Colonic mucosa (tissue), 4 donors: ENCODE measurements around the gene SORD. TPM values are rescaled to one million over a fixed set of nuclear protein-coding genes. Genes with fewer than 3 reads are reported as not detected.

ENCODE experiments used
- DNase-seq: peaks from one replicate; pipeline ENCODE4 v3.0.0-alpha.2; 2020
- H3K27ac ChIP-seq: fragments of 200-600 bp; one replicate; pipeline ENCODE4 v1.8.0; 2021
- H3K27me3 ChIP-seq: fragments of 200-600 bp; one replicate; pipeline ENCODE4 v1.8.0; 2021
- H3K36me3 ChIP-seq: fragments of 200-600 bp; one replicate; pipeline ENCODE4 v1.8.0; 2021
- H3K4me1 ChIP-seq: fragments of 200-600 bp; one replicate; pipeline ENCODE4 v1.8.0; 2021; ENCODE audit warnings: mild to moderate bottlenecking
- H3K4me3 ChIP-seq: fragments of 200-600 bp; one replicate; pipeline ENCODE4 v1.8.0; 2021
- H3K9ac ChIP-seq, 2 donors: one replicate each; pipeline ENCODE4 v1.7.0; 2013; ENCODE audit warnings: control low read depth in 2 of 2, low read depth in 2 of 2, low read length in 2 of 2
- H3K9me3 ChIP-seq: fragments of 200-600 bp; one replicate; pipeline ENCODE4 v1.8.0; 2021
- intact Hi-C: fragments of 100-400 bp; cut with DNase I; formaldehyde crosslinking; loops from one replicate; pipeline ENCODE4 v1.14.1; 2022
- total RNA-seq, 2 donors: library from RNA; stranded (reverse); fragmentation: NEBNext Ultra II Directional in 1 of 2; extraction: Animal tissue kit (Norgen Biotek cat#: 25700) in 1 of 2; gene quantifications; one replicate each; pipeline ENCODE4 v1.2.1, GENCODE V29; 2021
- TF ChIP-seq, protein P1 (sequence below): fragments of 200-600 bp; IDR thresholded peaks from one replicate; pipeline ENCODE4 v1.8.0; 2022; ENCODE audit warnings: antibody characterized with exemption, mild to moderate bottlenecking
- donor health status: healthy.
- donor health status: DM: no; HTN: no; CAD: no.
- donor health status: DM: no; HTN: no; CAD: no.

The SORD gene
- total RNA-seq, 2 donors from 2014 or later = 15.1 to 44.2 TPM

DNA sequence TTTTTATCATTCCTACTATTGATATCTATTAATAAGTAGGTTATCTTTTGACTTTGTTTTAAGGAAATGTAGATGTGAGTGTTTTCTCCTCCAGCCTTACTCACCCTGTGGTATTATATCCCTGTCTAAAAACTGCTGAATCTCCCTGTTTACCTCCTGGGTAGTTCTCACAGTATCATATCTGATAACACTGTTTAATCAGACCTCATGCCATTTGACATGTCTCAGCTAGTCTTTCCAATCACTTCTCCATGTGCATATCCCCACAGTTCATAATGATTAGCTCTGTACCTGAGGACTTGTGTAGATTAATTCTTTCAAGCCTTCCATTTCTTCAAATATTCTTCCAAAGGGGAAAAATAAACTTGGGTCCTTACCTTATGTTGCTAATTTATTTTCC is 60.2 kb downstream of the SORD start:
- Histone ChIP-seq H3K36me3 (no peaks in the 10 kb centered on the region), H3K27ac (no peak overlapping the region), H3K9ac (no peak overlapping the region), H3K4me3 (no peak overlapping the region), H3K27me3 (no peaks in the 10 kb centered on the region), H3K4me1 (no peaks in the 10 kb centered on the region), H3K9me3 (no peaks in the 10 kb centered on the region)
- DNase-seq = no peak
- intact Hi-C loops = no loop called here
- TF ChIP-seq, protein P1, sequence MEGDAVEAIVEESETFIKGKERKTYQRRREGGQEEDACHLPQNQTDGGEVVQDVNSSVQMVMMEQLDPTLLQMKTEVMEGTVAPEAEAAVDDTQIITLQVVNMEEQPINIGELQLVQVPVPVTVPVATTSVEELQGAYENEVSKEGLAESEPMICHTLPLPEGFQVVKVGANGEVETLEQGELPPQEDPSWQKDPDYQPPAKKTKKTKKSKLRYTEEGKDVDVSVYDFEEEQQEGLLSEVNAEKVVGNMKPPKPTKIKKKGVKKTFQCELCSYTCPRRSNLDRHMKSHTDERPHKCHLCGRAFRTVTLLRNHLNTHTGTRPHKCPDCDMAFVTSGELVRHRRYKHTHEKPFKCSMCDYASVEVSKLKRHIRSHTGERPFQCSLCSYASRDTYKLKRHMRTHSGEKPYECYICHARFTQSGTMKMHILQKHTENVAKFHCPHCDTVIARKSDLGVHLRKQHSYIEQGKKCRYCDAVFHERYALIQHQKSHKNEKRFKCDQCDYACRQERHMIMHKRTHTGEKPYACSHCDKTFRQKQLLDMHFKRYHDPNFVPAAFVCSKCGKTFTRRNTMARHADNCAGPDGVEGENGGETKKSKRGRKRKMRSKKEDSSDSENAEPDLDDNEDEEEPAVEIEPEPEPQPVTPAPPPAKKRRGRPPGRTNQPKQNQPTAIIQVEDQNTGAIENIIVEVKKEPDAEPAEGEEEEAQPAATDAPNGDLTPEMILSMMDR = no peak

DNA sequence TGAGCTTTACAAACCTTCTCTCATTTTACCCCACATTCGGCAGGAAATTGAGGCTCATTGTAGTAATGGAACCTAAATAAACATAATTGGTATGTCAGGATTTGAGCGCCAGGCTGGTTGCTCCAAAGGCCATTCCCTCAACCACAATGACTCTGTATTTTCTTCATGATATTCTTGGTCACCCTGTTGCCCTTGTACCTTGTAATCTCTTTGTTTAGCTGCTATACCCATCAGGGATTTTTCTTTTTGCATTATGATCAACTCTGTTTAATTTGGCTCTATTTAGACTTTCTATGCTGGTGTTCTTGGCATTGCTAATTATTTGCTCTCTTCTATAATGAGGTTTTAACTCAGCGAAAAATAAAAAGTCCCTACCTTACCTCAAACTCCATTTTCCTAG is 61.2 kb downstream of the SORD start:
- no peak overlapping the region for H3K4me3 ChIP-seq
- no peaks in the 10 kb centered on the region for H3K9me3 ChIP-seq
- H3K9ac ChIP-seq = no peak overlapping the region
- no peaks in the 10 kb centered on the region for H3K36me3 ChIP-seq
- H3K4me1 ChIP-seq = no peaks in the 10 kb centered on the region
- H3K27ac ChIP-seq = no peak overlapping the region
- TF ChIP-seq, protein P1 = no peak
- H3K27me3 ChIP-seq = no peaks in the 10 kb centered on the region
- no peak for DNase-seq
- intact Hi-C loops = no loop called here

DNA sequence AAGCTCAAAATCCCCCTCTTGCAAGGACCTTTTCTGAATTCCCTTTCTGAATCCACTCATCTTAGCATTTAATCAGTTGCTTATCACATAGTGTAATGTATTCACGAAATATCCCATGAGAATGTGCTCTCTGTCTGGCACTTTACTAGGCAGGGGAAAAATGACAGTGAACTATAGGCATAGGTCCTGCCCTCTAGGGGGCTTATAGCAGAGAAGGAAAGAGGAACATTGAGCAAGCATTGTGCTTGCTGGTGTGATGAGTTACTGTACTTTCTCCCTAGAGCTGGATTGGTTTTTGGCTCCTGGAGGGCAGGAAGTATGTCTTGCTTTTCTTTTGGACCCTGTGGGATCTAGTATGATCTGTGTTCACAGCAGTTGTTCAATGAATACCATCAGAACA is 64.5 kb downstream of the SORD start:
- intact Hi-C loops = no loop called here
- no peaks in the 10 kb centered on the region for H3K4me1 ChIP-seq
- TF ChIP-seq, protein P1 = no peak
- H3K4me3 ChIP-seq = no peak overlapping the region
- H3K36me3 ChIP-seq = no peaks in the 10 kb centered on the region
- H3K27ac ChIP-seq = no peak overlapping the region
- H3K27me3 ChIP-seq = no peaks in the 10 kb centered on the region
- H3K9ac ChIP-seq = no peak overlapping the region
- H3K9me3 ChIP-seq = no peaks in the 10 kb centered on the region
- DNase-seq = no peak

DNA sequence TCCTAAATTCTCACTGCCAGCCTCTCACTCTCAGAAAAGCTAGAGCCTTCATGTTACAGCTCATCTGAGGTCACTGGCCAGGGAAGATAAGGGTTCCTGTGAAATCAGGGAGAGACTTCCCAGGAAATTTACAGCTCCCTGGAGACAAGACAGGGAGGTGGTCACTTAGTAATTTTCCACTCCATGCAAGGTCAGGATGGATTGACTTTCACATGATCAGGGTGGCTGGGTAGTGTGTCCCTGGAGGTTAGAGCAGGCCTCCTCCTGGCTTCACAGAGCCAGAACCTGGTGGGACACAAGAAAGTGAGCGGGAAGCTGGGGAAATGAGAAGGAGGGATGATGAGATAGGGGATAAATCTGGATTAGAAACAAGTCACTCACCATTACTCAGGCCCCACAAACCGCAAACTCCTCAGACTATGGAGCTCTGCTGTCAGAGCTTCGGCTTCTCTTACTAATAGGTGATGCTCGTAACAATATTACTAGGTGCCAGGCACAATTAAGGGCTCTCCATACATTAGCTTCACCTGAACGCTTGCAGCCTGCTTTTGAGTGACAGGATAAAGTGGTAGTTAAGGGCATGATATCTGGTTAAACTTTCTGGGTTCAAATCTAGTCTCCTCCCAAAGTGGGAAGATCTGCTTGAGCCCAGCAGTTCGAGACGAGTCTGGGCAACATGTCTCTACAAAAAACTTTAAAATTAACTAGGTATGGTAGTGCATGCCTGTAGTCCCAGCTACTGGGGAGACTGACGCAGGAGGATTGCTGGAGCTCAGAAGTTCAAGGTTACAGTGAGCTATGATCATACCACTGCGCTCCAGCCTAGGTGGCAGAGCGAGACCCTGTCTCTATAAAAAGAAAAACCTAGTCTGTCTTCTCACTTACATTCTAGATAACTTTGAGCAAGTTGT is 66.1 kb downstream of the SORD start:
- H3K27ac ChIP-seq = no peak overlapping the region
- TF ChIP-seq, protein P1 = no peak
- H3K9ac ChIP-seq = peak overlapping the region in 1 of 2 donors; percentile 14
- intact Hi-C loops = no loop called here
- no peak for DNase-seq
- H3K9me3 ChIP-seq = no peaks in the 10 kb centered on the region
- H3K4me3 ChIP-seq = no peak overlapping the region
- no peaks in the 10 kb centered on the region for H3K4me1 ChIP-seq
- no peaks in the 10 kb centered on the region for H3K36me3 ChIP-seq
- no peaks in the 10 kb centered on the region for H3K27me3 ChIP-seq

DNA sequence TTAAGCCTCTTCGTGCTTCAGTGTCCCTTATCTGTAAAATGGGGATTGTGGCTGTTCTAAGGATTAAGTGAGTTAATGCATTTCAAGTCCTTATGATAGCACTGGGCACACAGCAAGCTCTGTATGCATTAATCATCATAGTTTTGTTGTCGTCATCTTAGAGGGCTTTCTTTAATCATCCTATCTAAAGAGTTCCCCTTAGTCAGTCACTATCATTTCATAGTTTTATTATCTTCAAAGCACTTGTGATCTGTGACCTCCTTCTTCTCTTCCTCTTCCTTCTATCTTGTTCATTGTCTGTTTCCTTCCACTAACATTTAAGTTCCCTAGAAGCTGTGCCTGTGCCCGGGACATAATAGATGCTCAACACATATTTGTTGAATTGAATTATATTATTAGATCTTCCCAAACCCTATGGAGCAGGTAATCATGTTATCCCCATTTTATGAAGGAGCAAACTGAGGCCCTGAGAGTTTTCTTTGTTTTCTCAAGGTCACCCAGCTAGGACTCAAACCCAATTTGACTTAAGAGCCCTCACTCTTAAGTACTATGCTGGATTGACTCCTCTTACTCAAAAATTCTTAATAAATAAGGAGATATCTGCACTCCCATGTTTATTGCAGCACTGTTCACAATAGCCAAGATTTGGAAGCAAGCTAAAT is 66.8 kb downstream of the SORD start:
- TF ChIP-seq, protein P1 = no peak
- DNase-seq = no peak
- intact Hi-C loops = no loop called here

More for the DNA sequence above, 66.8 kb downstream of the SORD start:
- no peak overlapping the region for H3K9ac ChIP-seq
- H3K27me3 ChIP-seq = no peaks in the 10 kb centered on the region
- H3K27ac ChIP-seq = no peak overlapping the region
- no peaks in the 10 kb centered on the region for H3K9me3 ChIP-seq
- H3K4me3 ChIP-seq = no peak overlapping the region
- H3K4me1 ChIP-seq = no peaks in the 10 kb centered on the region
- H3K36me3 ChIP-seq = no peaks in the 10 kb centered on the region
